GM12878 (cell line): ENCODE measurements around the gene RAP1GAP2. TPM values are rescaled to one million over a fixed set of nuclear protein-coding genes. Genes with fewer than 3 reads are reported as not detected.

Experiments
- ATAC-seq: fragments of 200-7000 bp; cut with Tn5 transposase; 3 replicates; pipeline ENCODE4 v1.9.1; 2020; ENCODE audit warnings: mild to moderate bottlenecking, moderate library complexity
- BruUV-seq: library from RNA; stranded (reverse); fragments of 400-500 nt; replicated peaks from 2 replicates; lab custom pipeline; 2021; lab: Mats Ljungman, UMichigan
- CTCF ChIA-PET: fragments of 300-600 bp; sonication (Branson Sonifier 250); formaldehyde crosslinking; extraction: SDS; loops from one replicate; lab custom pipeline; 2021; ENCODE audit warnings: inconsistent platforms; lab: Yijun Ruan, JAX
- POLR2A ChIA-PET: fragments of 350-600 bp; formaldehyde crosslinking; extraction: SDS; loops from one replicate; lab custom pipeline; 2021; ENCODE audit warnings: inconsistent platforms; lab: Charles Lee
- RAD21 ChIA-PET: fragments of 300-600 bp; sonication (Branson Sonifier 250); formaldehyde crosslinking; loops from one replicate; lab custom pipeline; 2023; ENCODE audit warnings: antibody characterized with exemption; ENCODE audit not compliant: unreplicated experiment; lab: Charles Lee
- SMC1A ChIA-PET: fragments of 300-600 bp; sonication (Branson Sonifier 250); formaldehyde crosslinking; loops from one replicate; lab custom pipeline; 2023; ENCODE audit not compliant: unreplicated experiment, uncharacterized antibody; lab: Charles Lee
- DNase-seq: peaks from one replicate; pipeline ENCODE4 v3.0.0-alpha.2; 2011; ENCODE audit warnings: low read depth, low spot score
- FAIRE-seq: peaks from 3 replicates; lab custom pipeline; 2011; peaks lifted over from hg19 to GRCh38; lab: Jason Lieb, UNC
- H2AFZ ChIP-seq: 2 replicates; pipeline ENCODE4 v1.6.0; 2011; ENCODE audit warnings: low read depth, low read length, control low read depth; ENCODE audit not compliant: control insufficient read depth
- H3K27ac ChIP-seq: 2 replicates; pipeline ENCODE4 v1.5.1; 2011; ENCODE audit warnings: control low read depth; ENCODE audit not compliant: control insufficient read depth, insufficient read depth
- H3K27me3 ChIP-seq, 2 experiments: replicated peaks in 1 of 2; 2 replicates each; pipeline versions ENCODE4 v1.6.0 to v1.6.1; 2011; ENCODE audit warnings: low read length in 1 of 2; ENCODE audit not compliant: control insufficient read depth in 2 of 2, insufficient read depth in 2 of 2
- H3K36me3 ChIP-seq, 2 experiments: 2 replicates each; pipeline ENCODE4 v1.5.1; 2011; ENCODE audit warnings: low read length in 1 of 2; ENCODE audit not compliant: control insufficient read depth in 2 of 2, insufficient read depth in 2 of 2
- H3K4me1 ChIP-seq: 2 replicates; pipeline ENCODE4 v1.6.1; 2011; ENCODE audit warnings: mild to moderate bottlenecking, low read length, moderate library complexity, mixed read lengths; ENCODE audit not compliant: control insufficient read depth, insufficient read depth
- H3K4me2 ChIP-seq: 2 replicates; pipeline ENCODE4 v1.6.0; 2011; ENCODE audit warnings: control low read depth; ENCODE audit not compliant: control insufficient read depth, insufficient read depth
- H3K4me3 ChIP-seq: fragments of 200-600 bp; sonication (generic); 2 replicates; pipeline ENCODE4 v1.5.1; 2016
- H3K79me2 ChIP-seq: 2 replicates; pipeline ENCODE4 v1.6.0; 2011; ENCODE audit warnings: low read length; ENCODE audit not compliant: control insufficient read depth, insufficient read depth
- H3K9ac ChIP-seq: 2 replicates; pipeline ENCODE4 v1.8.0; 2011; ENCODE audit warnings: low read length, control low read depth, mixed read lengths; ENCODE audit not compliant: control insufficient read depth, insufficient read depth
- H3K9me3 ChIP-seq: replicated peaks from 3 replicates; pipeline ENCODE4 v1.5.1; 2011; ENCODE audit warnings: mild to moderate bottlenecking, low read length; ENCODE audit not compliant: control insufficient read depth, insufficient read depth
- H4K20me1 ChIP-seq: 2 replicates; pipeline ENCODE4 v1.6.0; 2011; ENCODE audit not compliant: control insufficient read depth, insufficient read depth
- CHD2 ChIP-seq: IDR thresholded peaks from 2 replicates; pipeline ENCODE4 v1.6.1; 2011; ENCODE audit warnings: low read depth, low read length, improper control_type of control experiment, borderline replicate concordance
- GABPA ChIP-seq: IDR thresholded peaks from 2 replicates; pipeline ENCODE4 v1.6.1; 2014; ENCODE audit warnings: antibody characterized with exemption, low read depth, mild to moderate bottlenecking, inconsistent platforms
- JUNB ChIP-seq: IDR thresholded peaks from 2 replicates; pipeline ENCODE4 v1.6.1; 2016; ENCODE audit warnings: antibody characterized with exemption, mild to moderate bottlenecking
- MXI1 ChIP-seq: fragments of 150-350 bp; IDR thresholded peaks from 2 replicates; pipeline ENCODE4 v1.6.1; 2011; ENCODE audit warnings: low read depth, mild to moderate bottlenecking, inconsistent platforms, low read length, improper control_type of control experiment
- NFYB ChIP-seq: IDR thresholded peaks from 2 replicates; pipeline ENCODE4 v1.6.1; 2011; ENCODE audit warnings: low read depth, mild to moderate bottlenecking, low read length, improper control_type of control experiment, moderate library complexity; ENCODE audit not compliant: insufficient read depth
- POLR2AphosphoS5 ChIP-seq: IDR thresholded peaks from 2 replicates; pipeline ENCODE4 v1.6.1; 2011; ENCODE audit warnings: mild to moderate bottlenecking, low read length, inconsistent platforms
- SMC3 ChIP-seq: IDR thresholded peaks from 2 replicates; pipeline ENCODE4 v1.6.1; 2011; ENCODE audit warnings: low read length, improper control_type of control experiment, borderline replicate concordance
- SP1 ChIP-seq: IDR thresholded peaks from one replicate; pipeline ENCODE4 v1.6.1; 2011; ENCODE audit warnings: low read depth, low read length
- YY1 ChIP-seq: IDR thresholded peaks from 2 replicates; pipeline ENCODE4 v1.6.1; 2011; ENCODE audit warnings: low read depth, mild to moderate bottlenecking, low read length
- ZNF207 ChIP-seq: fragments of 450-650 bp; IDR thresholded peaks from 2 replicates; pipeline ENCODE4 v1.6.1; 2014; ENCODE audit warnings: antibody characterized with exemption, mild to moderate bottlenecking, borderline replicate concordance
- ZNF622 ChIP-seq: fragments of 450-650 bp; IDR thresholded peaks from 2 replicates; pipeline ENCODE4 v1.6.1; 2017; ENCODE audit warnings: mild to moderate bottlenecking, inconsistent platforms
- ZZZ3 ChIP-seq: IDR thresholded peaks from 2 replicates; pipeline ENCODE4 v1.6.1; 2011; ENCODE audit warnings: low read depth; ENCODE audit not compliant: control insufficient read depth, insufficient read length
- whole genome bisulfite sequencing: methylation state at CpG from one replicate; pipeline ENCODE4 v1.1.6; 2016; ENCODE audit warnings: low lambda C conversion rate; ENCODE audit not compliant: insufficient replicate concordance, insufficient coverage; ENCODE audit errors: missing lambda C conversion rate; 5-methylcytosine and 5-hydroxymethylcytosine counted together
- in situ Hi-C: fragments of 300-500 bp; cut with MboI; formaldehyde crosslinking; loops from 9 replicates; pipeline ENCODE4 v1.14.3; 2018; ENCODE audit warnings: mixed read lengths
- intact Hi-C: fragments of 100-400 bp; cut with micrococcal nuclease; formaldehyde crosslinking; loops from one replicate; pipeline ENCODE4 v1.14.2; 2022; ENCODE audit not compliant: unreplicated experiment
- polyA plus RNA-seq, 11 experiments: library from polyadenylated mRNA; depleted of rRNA in 4 of 11; unstranded in 6 of 11; stranded (reverse) in 5 of 11; fragments of >200 nt; fragmentation: Nextera tagmentation in 4 of 11; fragmentation: Illumina TruSeq in 1 of 11; extraction: Ambion mirVana in 4 of 11; extraction: Trizol in 1 of 11; gene quantifications; 1 replicate in 1 of 11; 2 replicates in 10 of 11; pipeline versions ENCODE4 v1.2.1 to v1.2.3, GENCODE V29; 2011 to 2016; ENCODE audit warnings: inconsistent platforms in 2 of 11, missing spikeins in 2 of 11, low read depth in 1 of 11
- total RNA-seq, 4 experiments: library from RNA; depleted of rRNA in 3 of 4; stranded (reverse); fragments of >200 nt in 3 of 4; fragmentation: Illumina TruSeq in 1 of 4; extraction: Trizol in 1 of 4; gene quantifications; 2 replicates each; pipeline versions ENCODE4 v1.2.1 to v1.2.3, GENCODE V29; 2013 to 2021
- TF ChIP-seq, protein P1 (sequence below): fragments of 450-650 bp; formaldehyde crosslinking; IDR thresholded peaks from 2 replicates; pipeline ENCODE4 v1.4.0; 2020; ENCODE audit warnings: mild to moderate bottlenecking, moderate library complexity
- TF ChIP-seq, protein P2 (sequence below): fragments of 450-650 bp; IDR thresholded peaks from 2 replicates; pipeline ENCODE4 v1.6.1; 2014; ENCODE audit warnings: mild to moderate bottlenecking
- TF ChIP-seq, protein P3 (sequence below): IDR thresholded peaks from 2 replicates; pipeline ENCODE4 v1.6.1; 2011; ENCODE audit warnings: low read depth, mild to moderate bottlenecking, low read length, moderate library complexity, borderline replicate concordance; ENCODE audit errors: extremely low read depth
- TF ChIP-seq, protein P4 (sequence below): fragments of 450-650 bp; IDR thresholded peaks from 2 replicates; pipeline ENCODE4 v1.6.1; 2016; ENCODE audit warnings: mild to moderate bottlenecking

RAP1GAP2 gene
- total and polyA plus RNA-seq, 10 of the 15 experiments (the other 5 are each of a cell fraction or from before 2014, with no cell fraction given): 0.03 to 0.95 (median 0.49) TPM; not detected in 2

DNA sequence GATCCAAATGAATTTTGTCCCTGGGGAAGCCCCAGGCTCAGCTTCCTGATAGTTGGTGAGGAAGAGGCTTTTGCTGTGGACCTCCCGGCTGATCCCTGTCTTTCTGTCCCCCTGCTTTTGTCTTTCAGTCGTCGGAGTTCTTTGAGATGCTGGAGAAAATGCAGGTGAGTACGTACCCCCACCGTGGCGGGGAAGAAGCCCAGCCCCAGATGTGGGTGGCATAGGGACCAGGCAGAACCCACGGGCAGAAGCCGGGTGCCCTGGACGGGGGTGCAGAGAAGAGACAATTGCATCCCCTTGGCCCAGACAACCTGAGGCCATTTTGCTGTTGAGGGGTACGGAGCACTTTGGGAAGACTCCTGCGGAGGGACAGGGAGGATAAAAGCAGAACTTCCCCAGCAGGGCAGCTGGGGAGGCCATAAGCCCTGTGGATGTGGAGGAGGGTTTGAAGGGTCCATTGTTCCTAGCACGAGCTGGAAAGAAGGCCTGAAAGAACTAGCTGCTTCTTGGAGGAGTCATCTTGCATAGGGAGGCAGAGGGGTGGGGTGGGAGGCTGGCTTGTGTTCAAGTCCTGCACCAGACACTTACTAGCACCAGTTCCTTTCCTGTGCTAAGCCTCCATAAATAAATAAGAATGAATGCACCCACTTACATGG lies 161.5 kb downstream of the RAP1GAP2 start:
- H2AFZ ChIP-seq: no peak overlapping the region
- intact Hi-C loops: no loop called here
- H3K9ac ChIP-seq: no peak overlapping the region
- DNase-seq (no peak), ATAC-seq (no peak), FAIRE-seq (no peak)
- ChIA-PET CTCF (no interaction called here), POLR2A (no interaction called here), RAD21 (no interaction called here), SMC1A (no interaction called here)
- H3K27ac ChIP-seq: no peak overlapping the region
- H3K9me3 ChIP-seq: no peaks in the 10 kb centered on the region
- 0 out of 4 replicates have a peak, but pooled peaks cover 0 to 7% of the 10 kb centered on the region in 2 experiments for H3K27me3 ChIP-seq
- TF ChIP-seq, protein P1, sequence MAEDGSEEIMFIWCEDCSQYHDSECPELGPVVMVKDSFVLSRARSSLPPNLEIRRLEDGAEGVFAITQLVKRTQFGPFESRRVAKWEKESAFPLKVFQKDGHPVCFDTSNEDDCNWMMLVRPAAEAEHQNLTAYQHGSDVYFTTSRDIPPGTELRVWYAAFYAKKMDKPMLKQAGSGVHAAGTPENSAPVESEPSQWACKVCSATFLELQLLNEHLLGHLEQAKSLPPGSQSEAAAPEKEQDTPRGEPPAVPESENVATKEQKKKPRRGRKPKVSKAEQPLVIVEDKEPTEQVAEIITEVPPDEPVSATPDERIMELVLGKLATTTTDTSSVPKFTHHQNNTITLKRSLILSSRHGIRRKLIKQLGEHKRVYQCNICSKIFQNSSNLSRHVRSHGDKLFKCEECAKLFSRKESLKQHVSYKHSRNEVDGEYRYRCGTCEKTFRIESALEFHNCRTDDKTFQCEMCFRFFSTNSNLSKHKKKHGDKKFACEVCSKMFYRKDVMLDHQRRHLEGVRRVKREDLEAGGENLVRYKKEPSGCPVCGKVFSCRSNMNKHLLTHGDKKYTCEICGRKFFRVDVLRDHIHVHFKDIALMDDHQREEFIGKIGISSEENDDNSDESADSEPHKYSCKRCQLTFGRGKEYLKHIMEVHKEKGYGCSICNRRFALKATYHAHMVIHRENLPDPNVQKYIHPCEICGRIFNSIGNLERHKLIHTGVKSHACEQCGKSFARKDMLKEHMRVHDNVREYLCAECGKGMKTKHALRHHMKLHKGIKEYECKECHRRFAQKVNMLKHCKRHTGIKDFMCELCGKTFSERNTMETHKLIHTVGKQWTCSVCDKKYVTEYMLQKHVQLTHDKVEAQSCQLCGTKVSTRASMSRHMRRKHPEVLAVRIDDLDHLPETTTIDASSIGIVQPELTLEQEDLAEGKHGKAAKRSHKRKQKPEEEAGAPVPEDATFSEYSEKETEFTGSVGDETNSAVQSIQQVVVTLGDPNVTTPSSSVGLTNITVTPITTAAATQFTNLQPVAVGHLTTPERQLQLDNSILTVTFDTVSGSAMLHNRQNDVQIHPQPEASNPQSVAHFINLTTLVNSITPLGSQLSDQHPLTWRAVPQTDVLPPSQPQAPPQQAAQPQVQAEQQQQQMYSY (CRISPR knock-in tag): no peak
- no peak for TF ChIP-seq MXI1
- no peak for TF ChIP-seq POLR2AphosphoS5
- TF ChIP-seq, protein P2, sequence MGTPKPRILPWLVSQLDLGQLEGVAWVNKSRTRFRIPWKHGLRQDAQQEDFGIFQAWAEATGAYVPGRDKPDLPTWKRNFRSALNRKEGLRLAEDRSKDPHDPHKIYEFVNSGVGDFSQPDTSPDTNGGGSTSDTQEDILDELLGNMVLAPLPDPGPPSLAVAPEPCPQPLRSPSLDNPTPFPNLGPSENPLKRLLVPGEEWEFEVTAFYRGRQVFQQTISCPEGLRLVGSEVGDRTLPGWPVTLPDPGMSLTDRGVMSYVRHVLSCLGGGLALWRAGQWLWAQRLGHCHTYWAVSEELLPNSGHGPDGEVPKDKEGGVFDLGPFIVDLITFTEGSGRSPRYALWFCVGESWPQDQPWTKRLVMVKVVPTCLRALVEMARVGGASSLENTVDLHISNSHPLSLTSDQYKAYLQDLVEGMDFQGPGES: no peak
- no peak for TF ChIP-seq ZZZ3
- TF ChIP-seq, protein P3, sequence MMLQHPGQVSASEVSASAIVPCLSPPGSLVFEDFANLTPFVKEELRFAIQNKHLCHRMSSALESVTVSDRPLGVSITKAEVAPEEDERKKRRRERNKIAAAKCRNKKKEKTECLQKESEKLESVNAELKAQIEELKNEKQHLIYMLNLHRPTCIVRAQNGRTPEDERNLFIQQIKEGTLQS: no peak
- no peak for TF ChIP-seq NFYB
- TF ChIP-seq GABPA: no peak
- no peak for TF ChIP-seq SMC3
- no peak for TF ChIP-seq SP1
- TF ChIP-seq YY1: no peak
- TF ChIP-seq ZNF622: no peak
- TF ChIP-seq JUNB: no peak
- no peak for TF ChIP-seq CHD2
- TF ChIP-seq, protein P4, sequence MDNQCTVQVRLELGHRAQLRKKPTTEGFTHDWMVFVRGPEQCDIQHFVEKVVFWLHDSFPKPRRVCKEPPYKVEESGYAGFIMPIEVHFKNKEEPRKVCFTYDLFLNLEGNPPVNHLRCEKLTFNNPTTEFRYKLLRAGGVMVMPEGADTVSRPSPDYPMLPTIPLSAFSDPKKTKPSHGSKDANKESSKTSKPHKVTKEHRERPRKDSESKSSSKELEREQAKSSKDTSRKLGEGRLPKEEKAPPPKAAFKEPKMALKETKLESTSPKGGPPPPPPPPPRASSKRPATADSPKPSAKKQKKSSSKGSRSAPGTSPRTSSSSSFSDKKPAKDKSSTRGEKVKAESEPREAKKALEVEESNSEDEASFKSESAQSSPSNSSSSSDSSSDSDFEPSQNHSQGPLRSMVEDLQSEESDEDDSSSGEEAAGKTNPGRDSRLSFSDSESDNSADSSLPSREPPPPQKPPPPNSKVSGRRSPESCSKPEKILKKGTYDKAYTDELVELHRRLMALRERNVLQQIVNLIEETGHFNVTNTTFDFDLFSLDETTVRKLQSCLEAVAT: no peak
- TF ChIP-seq ZNF207: no peak
- no peaks in the 10 kb centered on the region for H4K20me1 ChIP-seq
- 37% methylated on average over 12 of the region's 12 CpGs for WGBS
- H3K4me2 ChIP-seq: no peak overlapping the region
- no peaks in the 10 kb centered on the region for H3K4me1 ChIP-seq
- BruUV-seq: no TSS peak
- in situ Hi-C loops: no loop called here
- no peaks in the 10 kb centered on the region for H3K79me2 ChIP-seq
- no peaks in the 10 kb centered on the region for H3K36me3 ChIP-seq
- H3K4me3 ChIP-seq: no peak overlapping the region
